Retinal pigment epithelial cell (primary cell): ENCODE data around the gene CNP.

Source experiments
- DNase-seq: peaks from one replicate; pipeline ENCODE4 v3.0.0-alpha.2; 2010; ENCODE audit warnings: low read depth
- H3K4me3 ChIP-seq: 2 replicates; pipeline ENCODE4 v1.5.1; 2011; ENCODE audit warnings: mild to moderate bottlenecking, low read length, control low read depth, moderate library complexity
- TF ChIP-seq, protein P1 (sequence below): conservative IDR thresholded peaks from 2 replicates; pipeline ENCODE4 v1.5.1; 2011; ENCODE audit warnings: low read depth, low read length, control low read depth, inconsistent platforms

The CNP gene

GRCh38 chr17:41944943-41945342 lies 21.7 kb upstream of the CNP start:
- TF ChIP-seq, protein P1, sequence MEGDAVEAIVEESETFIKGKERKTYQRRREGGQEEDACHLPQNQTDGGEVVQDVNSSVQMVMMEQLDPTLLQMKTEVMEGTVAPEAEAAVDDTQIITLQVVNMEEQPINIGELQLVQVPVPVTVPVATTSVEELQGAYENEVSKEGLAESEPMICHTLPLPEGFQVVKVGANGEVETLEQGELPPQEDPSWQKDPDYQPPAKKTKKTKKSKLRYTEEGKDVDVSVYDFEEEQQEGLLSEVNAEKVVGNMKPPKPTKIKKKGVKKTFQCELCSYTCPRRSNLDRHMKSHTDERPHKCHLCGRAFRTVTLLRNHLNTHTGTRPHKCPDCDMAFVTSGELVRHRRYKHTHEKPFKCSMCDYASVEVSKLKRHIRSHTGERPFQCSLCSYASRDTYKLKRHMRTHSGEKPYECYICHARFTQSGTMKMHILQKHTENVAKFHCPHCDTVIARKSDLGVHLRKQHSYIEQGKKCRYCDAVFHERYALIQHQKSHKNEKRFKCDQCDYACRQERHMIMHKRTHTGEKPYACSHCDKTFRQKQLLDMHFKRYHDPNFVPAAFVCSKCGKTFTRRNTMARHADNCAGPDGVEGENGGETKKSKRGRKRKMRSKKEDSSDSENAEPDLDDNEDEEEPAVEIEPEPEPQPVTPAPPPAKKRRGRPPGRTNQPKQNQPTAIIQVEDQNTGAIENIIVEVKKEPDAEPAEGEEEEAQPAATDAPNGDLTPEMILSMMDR, result no peak
- no peak overlapping the region for H3K4me3 ChIP-seq
- no peak for DNase-seq

DNA sequence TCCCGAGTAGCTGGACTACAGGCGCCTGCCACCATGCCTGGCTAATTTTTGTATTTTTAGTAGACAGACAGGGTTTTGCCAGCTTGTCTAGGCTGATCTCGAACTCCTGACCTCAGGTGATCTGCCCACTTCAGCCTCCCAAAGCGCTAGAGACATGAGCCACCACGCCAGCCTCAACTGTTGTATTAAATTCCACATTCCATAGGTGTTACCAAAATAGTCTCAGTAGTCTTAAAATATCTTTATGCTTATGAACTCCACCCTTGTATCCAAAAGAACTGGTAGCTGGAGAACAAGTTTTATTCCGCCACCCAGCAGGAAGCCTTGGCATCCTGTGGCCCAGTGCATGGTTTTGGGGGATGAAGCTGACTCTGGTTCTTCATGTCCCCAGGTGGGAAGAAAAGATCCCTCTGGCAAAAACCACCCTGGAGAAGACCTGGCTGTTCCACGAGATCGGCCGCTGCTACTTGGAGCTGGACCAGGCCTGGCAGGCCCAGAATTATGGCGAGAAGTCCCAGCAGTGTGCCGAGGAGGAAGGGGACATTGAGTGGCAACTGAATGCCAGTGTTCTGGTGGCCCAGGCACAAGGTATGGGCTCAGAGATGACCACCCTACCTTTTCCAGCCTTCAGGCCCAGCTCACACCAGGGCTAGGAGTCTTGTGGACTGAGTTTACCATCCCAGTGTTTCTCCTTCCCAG lies 17.7 kb upstream of the CNP start:
- DNase-seq, result no peak
- H3K4me3 ChIP-seq, result no peak overlapping the region
- TF ChIP-seq, protein P1, result no peak

DNA sequence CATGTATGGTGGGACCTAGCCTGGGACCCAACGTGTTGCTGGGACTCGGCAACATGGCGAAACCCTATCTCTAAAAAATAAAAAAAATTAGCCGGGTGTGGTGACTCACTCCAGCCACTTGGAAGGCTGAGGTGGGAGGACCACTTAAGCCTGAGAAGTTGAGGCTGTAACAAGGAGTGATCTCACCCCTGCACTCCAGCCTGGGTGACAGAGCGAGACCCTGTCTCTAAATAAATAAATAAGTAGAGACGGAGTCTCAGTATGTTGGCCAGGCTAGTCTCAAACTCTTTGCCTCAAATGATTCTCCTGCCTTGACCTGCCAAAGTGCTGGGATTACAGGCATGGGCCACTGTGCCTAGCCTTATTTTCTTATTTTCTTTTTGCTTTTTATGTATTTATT lies 10.1 kb upstream of the CNP start:
- no peak for DNase-seq
- TF ChIP-seq, protein P1, result no peak
- no peak overlapping the region for H3K4me3 ChIP-seq

GRCh38 chr17:41957031-41957868 lies 9.3 kb upstream of the CNP start:
- no peak for DNase-seq
- TF ChIP-seq, protein P1, result no peak
- no peak overlapping the region for H3K4me3 ChIP-seq

DNA sequence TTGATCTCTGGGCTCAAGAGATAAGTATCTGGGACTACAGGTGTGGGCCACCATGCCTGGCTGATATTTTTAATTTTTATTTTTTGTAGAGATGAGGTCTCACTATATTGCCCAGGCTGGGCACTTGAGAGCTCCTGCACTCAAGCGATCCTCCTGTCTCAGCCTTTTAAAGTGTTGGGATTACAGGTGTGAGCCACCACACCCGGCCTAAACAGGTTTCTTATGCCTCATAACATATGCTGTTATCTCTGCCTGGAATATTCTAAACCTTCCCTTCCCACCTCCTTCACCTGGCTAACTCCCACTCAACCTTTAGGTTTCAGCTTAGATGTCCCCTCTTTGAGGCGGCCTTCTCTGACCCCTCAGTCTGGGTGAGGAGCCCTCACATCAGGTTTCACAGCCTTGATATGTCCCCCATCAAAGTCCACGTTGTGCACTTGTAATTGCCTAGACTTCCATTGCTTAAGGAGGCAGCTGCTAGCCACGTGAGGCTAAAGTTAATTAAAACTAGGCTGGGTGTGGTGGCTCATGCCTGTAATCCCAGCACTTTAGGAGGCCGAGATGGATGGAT lies 8.6 kb upstream of the CNP start:
- H3K4me3 ChIP-seq, result no peak overlapping the region
- TF ChIP-seq, protein P1, result no peak
- DNase-seq, result no peak

DNA sequence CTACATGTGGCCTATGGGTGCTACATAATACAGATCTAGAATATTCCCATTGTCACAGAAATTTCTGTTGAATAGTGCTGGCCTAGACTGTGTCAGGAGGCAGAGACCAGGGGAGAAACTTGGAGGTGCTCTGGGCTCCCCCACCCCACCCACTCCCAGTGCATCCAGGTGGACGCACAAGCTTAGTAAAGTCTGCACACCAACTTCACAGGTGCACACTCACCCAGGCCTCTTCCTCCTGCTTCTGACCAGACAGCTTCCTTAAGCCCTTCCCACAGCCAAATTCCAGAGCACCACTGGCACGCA lies 7.6 kb upstream of the CNP start:
- TF ChIP-seq, protein P1, result no peak
- no peak for DNase-seq

More for the DNA sequence above, 7.6 kb upstream of the CNP start:
- H3K4me3 ChIP-seq, result no peak overlapping the region
